Lower leg skin (tissue), 3 donors: ENCODE results near the gene CHD5.

Experiments
- CTCF ChIP-seq, 3 donors: fragments of 450-650 bp; IDR thresholded peaks; one replicate each; pipeline ENCODE4 v1.5.1; 2016; ENCODE audit warnings: antibody characterized with exemption in 3 of 3, mild to moderate bottlenecking in 3 of 3, moderate library complexity in 2 of 3
- POLR2A ChIP-seq, 2 donors: fragments of 450-650 bp; IDR thresholded peaks; one replicate each; pipeline ENCODE4 v1.6.1; 2016 to 2017; ENCODE audit warnings: antibody characterized with exemption in 2 of 2, mild to moderate bottlenecking in 1 of 2, moderate library complexity in 1 of 2

- TF ChIP-seq CTCF (IDR thresholded peaks at IDR 0.05): no peak
- TF ChIP-seq POLR2A (IDR thresholded peaks at IDR 0.05): no peak
Measured at GRCh38 chr1:6125366-6125765, 54.8 kb downstream of the CHD5 start.
